Lower leg skin (tissue), 3 donors: ENCODE data around the gene NOTCH2.

Experiments
- POLR2A ChIP-seq, 2 donors: fragments of 450-650 bp; IDR thresholded peaks; one replicate each; pipeline ENCODE4 v1.6.1; 2016 to 2017; ENCODE audit warnings: antibody characterized with exemption in 2 of 2, mild to moderate bottlenecking in 1 of 2, moderate library complexity in 1 of 2
- TF ChIP-seq, protein P1 (sequence below), 3 donors: fragments of 450-650 bp; IDR thresholded peaks; one replicate each; pipeline ENCODE4 v1.5.1; 2016; ENCODE audit warnings: antibody characterized with exemption in 3 of 3, mild to moderate bottlenecking in 3 of 3, moderate library complexity in 2 of 3

DNA sequence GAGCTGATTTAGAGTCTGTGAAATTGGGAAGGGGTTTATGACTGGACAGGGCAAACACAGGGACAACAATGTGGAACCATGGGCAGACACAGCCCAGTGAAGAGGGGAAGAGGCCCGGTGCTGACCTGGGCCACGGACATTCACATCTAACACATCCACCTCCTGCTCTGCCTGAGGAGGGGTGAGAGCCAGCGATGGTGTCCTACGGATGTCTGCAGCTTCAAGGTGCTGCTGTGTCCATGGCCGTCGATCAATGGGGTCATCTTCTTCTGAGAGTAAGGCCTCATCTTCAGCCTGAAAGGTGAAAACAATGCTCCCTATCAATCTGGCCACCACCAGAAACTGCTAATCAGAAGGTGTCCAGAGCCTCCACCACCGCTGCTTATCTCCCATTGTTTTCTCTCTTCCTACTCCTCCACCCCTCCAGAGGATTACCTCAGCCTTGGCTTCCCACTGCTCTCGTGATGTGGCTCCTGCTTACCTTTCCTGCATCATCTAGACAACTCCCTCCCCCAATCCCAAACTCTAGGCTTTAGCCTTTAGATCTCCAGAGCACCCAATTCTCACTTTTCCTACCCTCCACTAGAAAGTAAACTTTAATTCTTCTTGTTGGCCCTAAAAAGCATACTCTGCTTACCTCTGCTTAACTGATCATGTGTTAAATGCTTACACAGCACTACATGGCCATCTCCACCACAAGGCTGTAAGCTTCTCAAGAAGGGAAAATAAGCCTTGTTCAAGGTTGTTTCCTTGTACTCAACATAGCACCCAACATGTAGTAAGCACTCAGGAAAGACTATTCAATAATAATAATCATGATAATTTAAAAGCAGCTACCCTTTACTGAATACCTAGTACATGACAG, 149.1 kb downstream of the NOTCH2 start:
- TF ChIP-seq, protein P1, sequence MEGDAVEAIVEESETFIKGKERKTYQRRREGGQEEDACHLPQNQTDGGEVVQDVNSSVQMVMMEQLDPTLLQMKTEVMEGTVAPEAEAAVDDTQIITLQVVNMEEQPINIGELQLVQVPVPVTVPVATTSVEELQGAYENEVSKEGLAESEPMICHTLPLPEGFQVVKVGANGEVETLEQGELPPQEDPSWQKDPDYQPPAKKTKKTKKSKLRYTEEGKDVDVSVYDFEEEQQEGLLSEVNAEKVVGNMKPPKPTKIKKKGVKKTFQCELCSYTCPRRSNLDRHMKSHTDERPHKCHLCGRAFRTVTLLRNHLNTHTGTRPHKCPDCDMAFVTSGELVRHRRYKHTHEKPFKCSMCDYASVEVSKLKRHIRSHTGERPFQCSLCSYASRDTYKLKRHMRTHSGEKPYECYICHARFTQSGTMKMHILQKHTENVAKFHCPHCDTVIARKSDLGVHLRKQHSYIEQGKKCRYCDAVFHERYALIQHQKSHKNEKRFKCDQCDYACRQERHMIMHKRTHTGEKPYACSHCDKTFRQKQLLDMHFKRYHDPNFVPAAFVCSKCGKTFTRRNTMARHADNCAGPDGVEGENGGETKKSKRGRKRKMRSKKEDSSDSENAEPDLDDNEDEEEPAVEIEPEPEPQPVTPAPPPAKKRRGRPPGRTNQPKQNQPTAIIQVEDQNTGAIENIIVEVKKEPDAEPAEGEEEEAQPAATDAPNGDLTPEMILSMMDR (IDR thresholded peaks at IDR 0.05) = no peak
- no peak for TF ChIP-seq POLR2A (IDR thresholded peaks at IDR 0.05)
